ENCODE results near the gene XRCC3. TPM values are rescaled to one million over a fixed set of nuclear protein-coding genes. Genes with fewer than 3 reads are reported as not detected.
A peak's percentile ranks its signal among the peaks of the same experiment; 100 is the strongest.

Gene XRCC3
- total RNA-seq, 4 donors from 2014 or later: 7.5 to 20.5 (median 19.5) TPM

- TF ChIP-seq CTCF (IDR thresholded peaks at IDR 0.05) (no peak), EP300 (IDR thresholded peaks at IDR 0.05) (no peak), POLR2A (IDR thresholded peaks at IDR 0.05) (no peak), POLR2AphosphoS5 (IDR thresholded peaks at IDR 0.05) (no peak)
- 78% methylated on average over 20 of the region's 24 CpGs for WGBS
- H3K36me3 ChIP-seq: peaks cover 74% of the 10 kb centered on the region
- DNase-seq (ENCODE audit: low spot score in 2 of 2): no peak
- peaks cover 58% of the 10 kb centered on the region for H3K4me1 ChIP-seq
- no peaks in the 10 kb centered on the region for H3K27me3 ChIP-seq
- no peaks in the 10 kb centered on the region for H3K9me3 ChIP-seq
- H3K4me3 ChIP-seq: no peak overlapping the region
- peak overlapping the region; percentile 31 for H3K27ac ChIP-seq
Measured at GRCh38 chr14:103729496-103730448, 14.5 kb upstream of the XRCC3 start.

- no peak for TF ChIP-seq CTCF (IDR thresholded peaks at IDR 0.05)
- TF ChIP-seq POLR2A (IDR thresholded peaks at IDR 0.05): no peak
- no peak for TF ChIP-seq POLR2AphosphoS5 (IDR thresholded peaks at IDR 0.05)
- no peak for TF ChIP-seq EP300 (IDR thresholded peaks at IDR 0.05)
Measured at GRCh38 chr14:103728721-103729120, 13.5 kb upstream of the XRCC3 start.

GRCh38 chr14:103728141-103728540 lies 12.9 kb upstream of the XRCC3 start:
- 96% methylated on average over 13 of the region's 19 CpGs for WGBS
- peaks cover 59% of the 10 kb centered on the region for H3K36me3 ChIP-seq
- no peak for TF ChIP-seq EP300 (IDR thresholded peaks at IDR 0.05)
- no peak for TF ChIP-seq POLR2A (IDR thresholded peaks at IDR 0.05)
- no peak for TF ChIP-seq CTCF (IDR thresholded peaks at IDR 0.05)
- no peak for TF ChIP-seq POLR2AphosphoS5 (IDR thresholded peaks at IDR 0.05)
- peaks cover 58% of the 10 kb centered on the region for H3K4me1 ChIP-seq
- no peak for DNase-seq (ENCODE audit: low spot score in 2 of 2)
- H3K4me3 ChIP-seq: no peak overlapping the region
- H3K27me3 ChIP-seq: no peaks in the 10 kb centered on the region
- H3K9me3 ChIP-seq: no peaks in the 10 kb centered on the region
- peak overlapping the region; percentile 39 for H3K27ac ChIP-seq

More at GRCh38 chr14:103728721-103729120, 13.5 kb upstream of the XRCC3 start:
- peaks cover 58% of the 10 kb centered on the region for H3K4me1 ChIP-seq
- 66% methylated on average over 12 of the region's 12 CpGs for WGBS
- peaks cover 65% of the 10 kb centered on the region for H3K36me3 ChIP-seq
- no peaks in the 10 kb centered on the region for H3K27me3 ChIP-seq
- no peak for DNase-seq (ENCODE audit: low spot score in 2 of 2)
- peak overlapping the region; percentile 39 for H3K27ac ChIP-seq
- H3K9me3 ChIP-seq: no peaks in the 10 kb centered on the region
- H3K4me3 ChIP-seq: no peak overlapping the region

GRCh38 chr14:103727313-103727980 lies 12.2 kb upstream of the XRCC3 start:
- H3K27ac ChIP-seq: no peak overlapping the region

More at GRCh38 chr14:103727313-103727980, 12.2 kb upstream of the XRCC3 start:
- no peaks in the 10 kb centered on the region for H3K9me3 ChIP-seq
- WGBS: 84% methylated on average over 35 of the region's 53 CpGs
- no peak for DNase-seq (ENCODE audit: low spot score in 2 of 2)
- peaks cover 58% of the 10 kb centered on the region for H3K4me1 ChIP-seq
- TF ChIP-seq EP300 (IDR thresholded peaks at IDR 0.05) (no peak), POLR2A (IDR thresholded peaks at IDR 0.05) (no peak), CTCF (IDR thresholded peaks at IDR 0.05) (no peak), POLR2AphosphoS5 (IDR thresholded peaks at IDR 0.05) (no peak)
- no peak overlapping the region for H3K4me3 ChIP-seq
- H3K36me3 ChIP-seq: peaks cover 54% of the 10 kb centered on the region
- no peaks in the 10 kb centered on the region for H3K27me3 ChIP-seq
